GM12874 (cell line): ENCODE results near the gene RPS6KA1.

Source experiments
- CTCF ChIP-seq: IDR thresholded peaks from 2 replicates; pipeline ENCODE4 v1.5.1; 2011; ENCODE audit warnings: low read depth, mild to moderate bottlenecking, control low read depth, low read length, moderate library complexity; ENCODE audit not compliant: insufficient read depth

Gene RPS6KA1

GRCh38 chr1:26607186-26607585, 77.6 kb downstream of the RPS6KA1 start:
- TF ChIP-seq CTCF, result no peak

DNA sequence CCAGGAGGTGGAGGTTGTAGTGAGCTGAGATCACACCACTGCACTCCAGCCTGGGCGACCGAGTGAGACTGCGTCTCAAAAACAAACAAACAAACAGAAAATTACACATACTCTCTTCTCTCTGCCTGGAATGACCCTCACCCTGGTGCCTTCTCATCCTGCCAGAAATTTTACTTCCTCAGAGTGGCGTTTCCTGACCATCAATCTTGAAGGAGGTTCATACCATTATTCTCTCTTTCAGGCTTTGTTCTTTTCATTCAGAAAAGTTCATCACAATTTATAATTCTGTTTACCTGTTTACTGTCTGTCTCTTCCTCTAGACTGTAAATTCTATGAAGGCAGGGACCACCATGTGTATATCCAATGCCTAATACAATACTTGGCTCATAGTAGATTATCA, 79.3 kb downstream of the RPS6KA1 start:
- no peak for TF ChIP-seq CTCF

GRCh38 chr1:26610781-26611180, 81.2 kb downstream of the RPS6KA1 start:
- no peak for TF ChIP-seq CTCF

- TF ChIP-seq CTCF, result no peak
These were observed 85.3 kb downstream of the RPS6KA1 start for GRCh38 chr1:26614655-26615411.

- no peak for TF ChIP-seq CTCF
These were observed 87.3 kb downstream of the RPS6KA1 start for GRCh38 chr1:26616881-26617280.

DNA sequence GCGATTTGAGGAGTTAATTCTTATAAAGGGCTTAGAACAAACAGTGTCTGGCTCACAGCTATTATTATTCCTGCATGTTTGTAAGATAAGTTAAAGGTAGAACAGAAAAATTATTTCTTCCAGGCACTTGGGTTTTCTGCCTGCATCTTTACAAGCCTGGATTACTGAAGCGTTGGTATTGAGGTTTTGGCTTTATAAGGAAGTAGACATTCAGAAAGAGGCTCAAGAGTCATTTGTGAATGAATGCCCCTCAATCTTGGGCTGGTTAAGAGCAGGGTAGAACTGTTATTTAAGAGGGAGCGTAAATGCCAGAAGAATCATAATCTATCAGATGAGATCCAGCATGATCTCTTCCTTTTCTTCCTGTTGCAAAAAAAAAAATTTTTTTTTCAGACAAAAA, 89.0 kb downstream of the RPS6KA1 start:
- TF ChIP-seq CTCF, result no peak
